Thyroid gland (tissue), 4 donors: ENCODE data around the gene GFRA1. TPM values are rescaled to one million over a fixed set of nuclear protein-coding genes. Genes with fewer than 3 reads are reported as not detected.

ENCODE experiments used
- DNase-seq, 2 donors: peaks; one replicate each; pipeline ENCODE4 v3.0.0-alpha.2; 2019
- H3K27ac ChIP-seq, 3 donors: fragments of 200-600 bp; sonication (generic); 1 replicate in 2 of 3; 2 replicates in 1 of 3; pipeline ENCODE4 v1.5.1; 2016 to 2019; ENCODE audit warnings: mild to moderate bottlenecking in 1 of 3, moderate library complexity in 1 of 3
- H3K27me3 ChIP-seq: fragments of 200-600 bp; sonication (generic); one replicate; pipeline ENCODE4 v1.5.1; 2019
- H3K36me3 ChIP-seq, 2 donors: fragments of 200-600 bp; sonication (generic); one replicate each; pipeline ENCODE4 v1.5.1; 2016 to 2019
- H3K4me1 ChIP-seq, 2 donors: fragments of 200-600 bp; sonication (generic); one replicate each; pipeline ENCODE4 v1.5.1; 2017 to 2019
- H3K4me3 ChIP-seq, 3 donors: fragments of 200-600 bp; sonication (generic); replicated peaks in 1 of 3; 1 replicate in 2 of 3; 2 replicates in 1 of 3; pipeline ENCODE4 v1.5.1; 2016; ENCODE audit warnings: mild to moderate bottlenecking in 1 of 3
- H3K9me3 ChIP-seq: fragments of 200-600 bp; sonication (generic); one replicate; pipeline ENCODE4 v1.5.1; 2017
- POLR2A ChIP-seq, 2 donors: fragments of 450-650 bp; IDR thresholded peaks; one replicate each; pipeline ENCODE4 v1.6.1; 2017; ENCODE audit warnings: antibody characterized with exemption in 2 of 2, mild to moderate bottlenecking in 2 of 2, moderate library complexity in 1 of 2
- WGBS, 2 donors: methylation state at CpG; one replicate each; pipeline ENCODE4 v1.1.5; 2017; 5-methylcytosine and 5-hydroxymethylcytosine counted together
- intact Hi-C: fragments of 100-400 bp; cut with DNase I; formaldehyde crosslinking; loops from one replicate; pipeline ENCODE4 v1.15.1; 2023
- total RNA-seq, 4 donors: library from RNA; depleted of rRNA; stranded (reverse); fragments of >200 nt; gene quantifications; one replicate each; pipeline ENCODE4 v1.2.3, GENCODE V29; 2016
- TF ChIP-seq, protein P1 (sequence below), 6 experiments: fragments of 200-600 bp in 3 of 6; fragments of 450-650 bp in 3 of 6; sonication (generic) in 3 of 6; IDR thresholded peaks; one replicate each; pipeline ENCODE4 v1.5.1; 2016 to 2019; ENCODE audit warnings: antibody characterized with exemption in 6 of 6, mild to moderate bottlenecking in 2 of 6, inconsistent platforms in 1 of 6, moderate library complexity in 1 of 6

GFRA1 gene
- total RNA-seq, 4 donors from 2014 or later, result 4.4 to 18.0 (median 5.5) TPM

DNA sequence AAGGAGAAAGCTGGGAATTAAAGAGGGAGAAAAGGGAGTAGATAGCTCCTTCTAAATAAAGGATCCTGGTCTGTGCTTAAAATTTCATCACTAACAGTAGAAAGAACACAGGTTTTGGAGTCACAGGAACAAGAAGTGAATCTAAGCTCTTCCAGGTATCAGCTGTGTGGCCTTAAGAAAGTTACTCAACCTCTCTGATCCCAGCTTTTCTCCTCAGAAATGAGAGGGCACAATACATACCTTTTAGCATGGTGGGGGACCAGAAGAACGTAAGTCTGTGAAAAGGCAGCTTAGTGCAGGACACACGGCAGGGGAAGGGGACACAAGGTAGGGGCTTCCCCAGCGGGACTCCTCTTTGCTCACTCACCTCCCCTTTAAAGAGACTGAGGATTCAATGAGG, 13.4 kb downstream of the GFRA1 start:
- intact Hi-C loops, result no loop called here
- H3K4me1 ChIP-seq, result no peaks in the 10 kb centered on the region
- no peak overlapping the region for H3K27ac ChIP-seq
- H3K9me3 ChIP-seq, result no peaks in the 10 kb centered on the region
- no peaks in the 10 kb centered on the region for H3K36me3 ChIP-seq
- no peaks in the 10 kb centered on the region for H3K27me3 ChIP-seq
- DNase-seq, result no peak
- 91 to 92% methylated on average over 3 of the region's 3 CpGs for WGBS, 2 donors
- TF ChIP-seq, protein P1, sequence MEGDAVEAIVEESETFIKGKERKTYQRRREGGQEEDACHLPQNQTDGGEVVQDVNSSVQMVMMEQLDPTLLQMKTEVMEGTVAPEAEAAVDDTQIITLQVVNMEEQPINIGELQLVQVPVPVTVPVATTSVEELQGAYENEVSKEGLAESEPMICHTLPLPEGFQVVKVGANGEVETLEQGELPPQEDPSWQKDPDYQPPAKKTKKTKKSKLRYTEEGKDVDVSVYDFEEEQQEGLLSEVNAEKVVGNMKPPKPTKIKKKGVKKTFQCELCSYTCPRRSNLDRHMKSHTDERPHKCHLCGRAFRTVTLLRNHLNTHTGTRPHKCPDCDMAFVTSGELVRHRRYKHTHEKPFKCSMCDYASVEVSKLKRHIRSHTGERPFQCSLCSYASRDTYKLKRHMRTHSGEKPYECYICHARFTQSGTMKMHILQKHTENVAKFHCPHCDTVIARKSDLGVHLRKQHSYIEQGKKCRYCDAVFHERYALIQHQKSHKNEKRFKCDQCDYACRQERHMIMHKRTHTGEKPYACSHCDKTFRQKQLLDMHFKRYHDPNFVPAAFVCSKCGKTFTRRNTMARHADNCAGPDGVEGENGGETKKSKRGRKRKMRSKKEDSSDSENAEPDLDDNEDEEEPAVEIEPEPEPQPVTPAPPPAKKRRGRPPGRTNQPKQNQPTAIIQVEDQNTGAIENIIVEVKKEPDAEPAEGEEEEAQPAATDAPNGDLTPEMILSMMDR (IDR thresholded peaks at IDR 0.05), result no peak
- TF ChIP-seq POLR2A (IDR thresholded peaks at IDR 0.05), result no peak
- no peak overlapping the region for H3K4me3 ChIP-seq

GRCh38 chr10:116257785-116258184, 15.2 kb downstream of the GFRA1 start:
- DNase-seq, result no peak
- Histone ChIP-seq H3K4me3 (no peak overlapping the region), H3K9me3 (no peaks in the 10 kb centered on the region), H3K36me3 (no peaks in the 10 kb centered on the region), H3K4me1 (no peaks in the 10 kb centered on the region), H3K27me3 (no peaks in the 10 kb centered on the region), H3K27ac (no peak overlapping the region)
- intact Hi-C loops, result no loop called here
- 94% methylated on average over 5 of the region's 5 CpGs for WGBS, 2 donors
- no peak for TF ChIP-seq POLR2A (IDR thresholded peaks at IDR 0.05)
- TF ChIP-seq, protein P1 (IDR thresholded peaks at IDR 0.05), result no peak

GRCh38 chr10:116256752-116257259, 16.2 kb downstream of the GFRA1 start:
- TF ChIP-seq, protein P1 (IDR thresholded peaks at IDR 0.05), result no peak
- no peak for TF ChIP-seq POLR2A (IDR thresholded peaks at IDR 0.05)

GRCh38 chr10:116255886-116256751, 16.9 kb downstream of the GFRA1 start:
- 54 to 60% methylated on average over 12 of the region's 12 CpGs for WGBS, 2 donors
- H3K27ac ChIP-seq, result no peak overlapping the region
- H3K27me3 ChIP-seq, result no peaks in the 10 kb centered on the region
- H3K36me3 ChIP-seq, result no peaks in the 10 kb centered on the region
- H3K4me1 ChIP-seq, result no peaks in the 10 kb centered on the region
- H3K4me3 ChIP-seq, result no peak overlapping the region
- no peaks in the 10 kb centered on the region for H3K9me3 ChIP-seq
- intact Hi-C loops, result no loop called here
- no peak for TF ChIP-seq POLR2A (IDR thresholded peaks at IDR 0.05)
- TF ChIP-seq, protein P1 (IDR thresholded peaks at IDR 0.05), result no peak
- no peak for DNase-seq

More at GRCh38 chr10:116256752-116257259, 16.2 kb downstream of the GFRA1 start:
- Histone ChIP-seq H3K27ac (no peak overlapping the region), H3K9me3 (no peaks in the 10 kb centered on the region), H3K36me3 (no peaks in the 10 kb centered on the region), H3K4me3 (no peak overlapping the region), H3K4me1 (no peaks in the 10 kb centered on the region), H3K27me3 (no peaks in the 10 kb centered on the region)
- intact Hi-C loops, result no loop called here
- DNase-seq, result no peak
- WGBS, 2 donors, result 42 to 78% methylated on average over 5 of the region's 5 CpGs
